Gastroesophageal sphincter (tissue), 3 donors: ENCODE results near the gene SOX5.

Source experiments
- EP300 ChIP-seq: sonication (generic); formaldehyde crosslinking; IDR thresholded peaks from one replicate; pipeline ENCODE4 v1.6.1; 2017; ENCODE audit warnings: antibody characterized with exemption, mild to moderate bottlenecking
- POLR2A ChIP-seq, 2 donors: fragments of 450-650 bp; IDR thresholded peaks; one replicate each; pipeline ENCODE4 v1.6.1; 2017; ENCODE audit warnings: antibody characterized with exemption in 2 of 2, mild to moderate bottlenecking in 2 of 2, moderate library complexity in 1 of 2
- POLR2AphosphoS5 ChIP-seq: sonication (generic); formaldehyde crosslinking; IDR thresholded peaks from one replicate; pipeline ENCODE4 v1.6.1; 2017; ENCODE audit warnings: antibody characterized with exemption
- TF ChIP-seq, protein P1 (sequence below), 4 experiments: fragments of 200-600 bp in 2 of 4; fragments of 450-650 bp in 2 of 4; sonication (generic) in 1 of 4; IDR thresholded peaks; one replicate each; pipeline ENCODE4 v1.5.1; 2017 to 2019; ENCODE audit warnings: antibody characterized with exemption in 4 of 4, mild to moderate bottlenecking in 2 of 4, moderate library complexity in 2 of 4

DNA sequence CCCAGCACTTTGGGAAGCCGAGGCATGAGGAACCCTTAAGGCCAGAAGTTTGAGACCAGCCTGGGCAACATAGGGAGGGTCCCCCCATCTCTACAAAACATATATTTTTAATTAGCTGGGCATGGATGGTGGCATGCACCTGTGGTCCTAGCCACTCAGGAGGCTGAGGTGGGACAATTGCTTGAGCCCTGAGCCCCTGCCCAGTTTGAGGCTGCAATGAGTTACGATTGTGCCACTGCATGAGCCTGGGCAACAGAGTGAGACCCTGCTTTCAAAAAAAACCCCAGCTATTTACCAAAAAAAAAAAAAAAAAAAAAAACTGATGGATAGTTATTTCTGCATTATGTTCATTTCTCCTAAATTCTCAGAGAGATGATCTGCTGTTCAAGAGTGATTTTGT, 230.0 kb downstream of the SOX5 start:
- TF ChIP-seq POLR2A (IDR thresholded peaks at IDR 0.05) = no peak
- TF ChIP-seq, protein P1, sequence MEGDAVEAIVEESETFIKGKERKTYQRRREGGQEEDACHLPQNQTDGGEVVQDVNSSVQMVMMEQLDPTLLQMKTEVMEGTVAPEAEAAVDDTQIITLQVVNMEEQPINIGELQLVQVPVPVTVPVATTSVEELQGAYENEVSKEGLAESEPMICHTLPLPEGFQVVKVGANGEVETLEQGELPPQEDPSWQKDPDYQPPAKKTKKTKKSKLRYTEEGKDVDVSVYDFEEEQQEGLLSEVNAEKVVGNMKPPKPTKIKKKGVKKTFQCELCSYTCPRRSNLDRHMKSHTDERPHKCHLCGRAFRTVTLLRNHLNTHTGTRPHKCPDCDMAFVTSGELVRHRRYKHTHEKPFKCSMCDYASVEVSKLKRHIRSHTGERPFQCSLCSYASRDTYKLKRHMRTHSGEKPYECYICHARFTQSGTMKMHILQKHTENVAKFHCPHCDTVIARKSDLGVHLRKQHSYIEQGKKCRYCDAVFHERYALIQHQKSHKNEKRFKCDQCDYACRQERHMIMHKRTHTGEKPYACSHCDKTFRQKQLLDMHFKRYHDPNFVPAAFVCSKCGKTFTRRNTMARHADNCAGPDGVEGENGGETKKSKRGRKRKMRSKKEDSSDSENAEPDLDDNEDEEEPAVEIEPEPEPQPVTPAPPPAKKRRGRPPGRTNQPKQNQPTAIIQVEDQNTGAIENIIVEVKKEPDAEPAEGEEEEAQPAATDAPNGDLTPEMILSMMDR (IDR thresholded peaks at IDR 0.05) = no peak
- no peak for TF ChIP-seq POLR2AphosphoS5
- TF ChIP-seq EP300 = no peak
